ENCODE measurements around the gene OPTC. TPM values are rescaled to one million over a fixed set of nuclear protein-coding genes. Genes with fewer than 3 reads are reported as not detected.

Gene OPTC
- total RNA-seq, 1 donor, result not detected

DNA sequence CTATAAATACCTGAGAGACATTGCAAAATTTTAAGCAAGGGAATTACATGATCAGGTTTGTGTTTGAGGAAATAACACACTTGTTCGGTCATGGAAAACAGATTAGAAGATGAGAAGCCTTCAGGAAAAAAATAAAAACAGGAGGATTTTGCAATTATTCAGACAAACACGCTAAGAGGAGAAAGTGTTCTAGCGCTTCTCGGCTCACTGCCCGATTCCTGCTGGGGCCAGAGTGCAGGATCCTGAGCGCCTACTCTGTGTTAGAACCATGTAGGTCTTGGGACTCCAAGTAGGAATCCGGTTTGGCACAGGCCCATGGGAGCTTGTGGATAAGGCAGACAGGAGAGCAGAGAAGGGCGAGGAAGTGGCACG lies 26.4 kb upstream of the OPTC start:
- no peak overlapping the region for H3K4me3 ChIP-seq (ENCODE audit: insufficient read depth, low read length)
- H3K4me2 ChIP-seq (ENCODE audit: insufficient read depth, low read length), result no peak overlapping the region
- DNase-seq (ENCODE audit: insufficient read length, low spot score, missing footprints), result no peak
- H2AFZ ChIP-seq (ENCODE audit: low read length), result no peak overlapping the region
- no peaks in the 10 kb centered on the region for H4K20me1 ChIP-seq (ENCODE audit: insufficient read depth, low read length)
- no peaks in the 10 kb centered on the region for H3K79me2 ChIP-seq (ENCODE audit: insufficient read depth, low read length)
- H3K27ac ChIP-seq (ENCODE audit: low read depth, low read length), result no peak overlapping the region
- no peaks in the 10 kb centered on the region for H3K36me3 ChIP-seq (ENCODE audit: insufficient read depth, low read length)
- TF ChIP-seq, protein P1, sequence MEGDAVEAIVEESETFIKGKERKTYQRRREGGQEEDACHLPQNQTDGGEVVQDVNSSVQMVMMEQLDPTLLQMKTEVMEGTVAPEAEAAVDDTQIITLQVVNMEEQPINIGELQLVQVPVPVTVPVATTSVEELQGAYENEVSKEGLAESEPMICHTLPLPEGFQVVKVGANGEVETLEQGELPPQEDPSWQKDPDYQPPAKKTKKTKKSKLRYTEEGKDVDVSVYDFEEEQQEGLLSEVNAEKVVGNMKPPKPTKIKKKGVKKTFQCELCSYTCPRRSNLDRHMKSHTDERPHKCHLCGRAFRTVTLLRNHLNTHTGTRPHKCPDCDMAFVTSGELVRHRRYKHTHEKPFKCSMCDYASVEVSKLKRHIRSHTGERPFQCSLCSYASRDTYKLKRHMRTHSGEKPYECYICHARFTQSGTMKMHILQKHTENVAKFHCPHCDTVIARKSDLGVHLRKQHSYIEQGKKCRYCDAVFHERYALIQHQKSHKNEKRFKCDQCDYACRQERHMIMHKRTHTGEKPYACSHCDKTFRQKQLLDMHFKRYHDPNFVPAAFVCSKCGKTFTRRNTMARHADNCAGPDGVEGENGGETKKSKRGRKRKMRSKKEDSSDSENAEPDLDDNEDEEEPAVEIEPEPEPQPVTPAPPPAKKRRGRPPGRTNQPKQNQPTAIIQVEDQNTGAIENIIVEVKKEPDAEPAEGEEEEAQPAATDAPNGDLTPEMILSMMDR (IDR thresholded peaks at IDR 0.05; ENCODE audit: extremely low read depth, low read depth, low read length), result no peak
- no peaks in the 10 kb centered on the region for H3K27me3 ChIP-seq (ENCODE audit: insufficient read depth, low read length)
- H3K4me1 ChIP-seq (ENCODE audit: insufficient read depth, low read length), result peaks cover 27% of the 10 kb centered on the region
- no peaks in the 10 kb centered on the region for H3K9me3 ChIP-seq (ENCODE audit: low read depth, low read length)

DNA sequence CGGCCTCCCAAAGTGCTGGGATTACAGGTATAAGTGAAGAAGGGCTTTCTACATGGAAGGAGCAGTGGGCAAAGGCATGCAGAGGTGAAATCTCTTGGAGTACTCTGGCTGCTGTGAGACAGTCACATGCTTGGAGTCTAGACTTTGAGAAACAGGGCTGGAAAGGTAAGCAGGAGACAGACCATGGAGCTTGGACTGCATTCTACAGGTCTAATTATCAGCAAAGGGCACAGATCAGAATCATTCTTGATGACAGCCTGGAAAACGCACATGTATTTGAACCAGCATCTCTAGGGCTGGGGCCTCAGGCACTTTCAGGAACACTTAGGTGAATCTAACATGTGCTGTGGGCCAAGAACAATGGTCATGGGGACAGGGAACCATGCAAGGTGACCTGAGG lies 25.6 kb upstream of the OPTC start:
- no peak for DNase-seq (ENCODE audit: insufficient read length, low spot score, missing footprints)
- H2AFZ ChIP-seq (ENCODE audit: low read length), result no peak overlapping the region

DNA sequence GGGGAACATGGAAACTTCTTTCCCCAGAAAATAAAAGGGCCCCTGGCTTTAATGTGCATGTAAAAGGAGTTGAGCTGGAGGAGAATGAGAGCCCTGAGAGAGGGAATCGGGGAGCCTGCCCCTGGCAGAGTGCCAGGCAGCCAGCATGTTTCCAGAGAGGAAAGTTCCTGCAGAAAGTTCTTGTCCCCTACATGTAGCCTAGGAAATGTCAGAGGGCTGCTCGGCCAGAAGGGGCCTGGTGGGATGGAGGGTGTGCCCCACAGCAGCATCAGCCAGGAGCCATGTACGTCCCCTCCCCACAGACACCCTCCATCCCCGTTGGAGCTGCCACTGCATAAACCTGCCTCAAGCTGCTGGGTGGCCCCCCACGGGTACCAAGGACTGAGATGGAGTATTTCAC lies 23.7 kb upstream of the OPTC start:
- Histone ChIP-seq H3K79me2 (ENCODE audit: insufficient read depth, low read length) (no peaks in the 10 kb centered on the region), H3K4me3 (ENCODE audit: insufficient read depth, low read length) (no peak overlapping the region), H3K36me3 (ENCODE audit: insufficient read depth, low read length) (no peaks in the 10 kb centered on the region), H4K20me1 (ENCODE audit: insufficient read depth, low read length) (no peaks in the 10 kb centered on the region), H2AFZ (ENCODE audit: low read length) (no peak overlapping the region), H3K9me3 (ENCODE audit: low read depth, low read length) (no peaks in the 10 kb centered on the region), H3K4me2 (ENCODE audit: insufficient read depth, low read length) (no peak overlapping the region), H3K4me1 (ENCODE audit: insufficient read depth, low read length) (peaks cover 14% of the 10 kb centered on the region), H3K27me3 (ENCODE audit: insufficient read depth, low read length) (no peaks in the 10 kb centered on the region), H3K27ac (ENCODE audit: low read depth, low read length) (no peak overlapping the region)
- DNase-seq (ENCODE audit: insufficient read length, low spot score, missing footprints), result no peak
- TF ChIP-seq, protein P1 (IDR thresholded peaks at IDR 0.05; ENCODE audit: extremely low read depth, low read depth, low read length), result no peak

More for the DNA sequence above, 25.6 kb upstream of the OPTC start:
- no peaks in the 10 kb centered on the region for H3K9me3 ChIP-seq (ENCODE audit: low read depth, low read length)
- no peak overlapping the region for H3K27ac ChIP-seq (ENCODE audit: low read depth, low read length)
- H3K4me2 ChIP-seq (ENCODE audit: insufficient read depth, low read length), result no peak overlapping the region
- H4K20me1 ChIP-seq (ENCODE audit: insufficient read depth, low read length), result no peaks in the 10 kb centered on the region
- no peaks in the 10 kb centered on the region for H3K36me3 ChIP-seq (ENCODE audit: insufficient read depth, low read length)
- no peaks in the 10 kb centered on the region for H3K27me3 ChIP-seq (ENCODE audit: insufficient read depth, low read length)
- no peak overlapping the region for H3K4me3 ChIP-seq (ENCODE audit: insufficient read depth, low read length)
- peaks cover 21% of the 10 kb centered on the region for H3K4me1 ChIP-seq (ENCODE audit: insufficient read depth, low read length)
- H3K79me2 ChIP-seq (ENCODE audit: insufficient read depth, low read length), result no peaks in the 10 kb centered on the region
- TF ChIP-seq, protein P1 (IDR thresholded peaks at IDR 0.05; ENCODE audit: extremely low read depth, low read depth, low read length), result no peak

DNA sequence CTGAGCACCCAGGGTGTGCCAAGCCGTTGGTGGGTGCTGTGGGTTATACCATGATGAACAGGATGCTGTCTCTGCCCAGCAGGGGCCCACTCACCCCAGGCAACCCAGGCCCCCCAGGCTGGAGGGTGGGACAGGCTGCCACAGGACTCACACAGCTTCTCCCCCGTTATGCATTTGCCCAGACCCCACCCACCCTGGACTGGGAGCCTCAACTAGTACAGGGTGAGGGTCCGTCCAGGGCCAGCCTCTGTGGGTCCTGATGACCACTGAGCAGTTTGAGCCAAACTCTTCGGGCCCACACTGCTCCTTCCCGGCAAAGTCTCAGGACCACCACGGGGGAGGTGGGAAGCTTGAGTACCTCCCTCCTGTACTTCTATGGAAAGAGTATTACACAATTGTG lies 22.1 kb upstream of the OPTC start:
- H3K4me2 ChIP-seq (ENCODE audit: insufficient read depth, low read length), result no peak overlapping the region
- H3K27ac ChIP-seq (ENCODE audit: low read depth, low read length), result no peak overlapping the region
- H3K4me1 ChIP-seq (ENCODE audit: insufficient read depth, low read length), result peaks cover 20% of the 10 kb centered on the region
- TF ChIP-seq, protein P1 (IDR thresholded peaks at IDR 0.05; ENCODE audit: extremely low read depth, low read depth, low read length), result no peak
- no peak for DNase-seq (ENCODE audit: insufficient read length, low spot score, missing footprints)
- H3K27me3 ChIP-seq (ENCODE audit: insufficient read depth, low read length), result no peaks in the 10 kb centered on the region
- no peaks in the 10 kb centered on the region for H3K9me3 ChIP-seq (ENCODE audit: low read depth, low read length)
- no peaks in the 10 kb centered on the region for H4K20me1 ChIP-seq (ENCODE audit: insufficient read depth, low read length)
- no peaks in the 10 kb centered on the region for H3K79me2 ChIP-seq (ENCODE audit: insufficient read depth, low read length)
- no peak overlapping the region for H3K4me3 ChIP-seq (ENCODE audit: insufficient read depth, low read length)
- no peak overlapping the region for H2AFZ ChIP-seq (ENCODE audit: low read length)
- no peaks in the 10 kb centered on the region for H3K36me3 ChIP-seq (ENCODE audit: insufficient read depth, low read length)
